Measurements from ENCODE around the gene MAPRE3. TPM values are rescaled to one million over a fixed set of nuclear protein-coding genes. Genes with fewer than 3 reads are reported as not detected.

MAPRE3 gene
- total RNA-seq, 1 experiment from 2014 or later: 11.6 TPM

DNA sequence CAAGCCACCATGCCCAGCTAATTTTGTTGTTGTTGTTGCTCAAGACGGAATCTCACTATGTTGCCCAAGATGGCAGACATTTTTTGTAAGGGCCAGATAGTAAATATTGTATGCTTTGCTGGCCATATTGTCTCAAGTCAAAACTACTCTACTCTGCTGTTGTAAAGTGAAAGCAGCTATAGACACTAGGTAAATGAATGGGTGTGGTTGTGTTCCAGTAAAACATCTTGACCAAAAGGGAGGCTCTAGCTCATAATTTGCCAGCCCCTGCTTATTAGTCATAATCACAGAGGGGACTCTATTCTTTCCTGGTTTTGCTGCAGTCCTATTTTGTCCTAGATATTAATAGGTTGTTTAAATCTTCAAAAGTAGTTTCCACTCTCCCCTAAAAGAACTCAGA is 24.5 kb downstream of the MAPRE3 start:
- POLR2A ChIA-PET: no interaction called here

DNA sequence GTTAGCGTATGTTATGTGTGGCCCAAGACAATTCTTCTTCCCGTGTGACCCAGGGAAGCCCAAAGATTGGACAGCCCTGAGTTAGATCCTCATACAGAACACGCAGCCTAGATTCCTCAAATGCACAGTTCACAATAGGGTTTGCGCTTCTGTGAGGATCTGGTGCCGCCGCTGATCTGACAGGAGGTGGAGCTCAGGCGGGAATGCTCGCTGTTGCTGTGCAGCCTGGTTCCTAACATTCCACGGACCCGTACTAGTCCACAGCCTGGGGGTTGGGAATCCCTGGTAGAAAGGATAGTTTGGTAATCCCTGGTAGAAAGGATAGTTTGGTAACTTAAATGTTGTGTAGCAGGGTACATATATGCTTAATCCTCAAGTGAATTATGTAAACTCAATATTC is 27.0 kb downstream of the MAPRE3 start:
- Histone ChIP-seq H3K4me1 (ENCODE audit: control insufficient read depth, insufficient read depth, low read length) (no peaks in the 10 kb centered on the region), H3K27ac (ENCODE audit: low read length) (no peak overlapping the region), H3K9me3 (ENCODE audit: control insufficient read depth, insufficient read depth, low read depth, low read length) (no peaks in the 10 kb centered on the region), H3K27me3 (ENCODE audit: control insufficient read depth, insufficient read depth, low read length) (no peaks in the 10 kb centered on the region), H3K36me3 (ENCODE audit: control insufficient read depth, insufficient read depth, low read length) (no peaks in the 10 kb centered on the region), H3K4me3 (ENCODE audit: low read depth in 2 of 2, low read length in 2 of 2) (no peak overlapping the region)
- in situ Hi-C loops (cut with HindIII; ENCODE audit: low pct_unique_long_range_greater_than_20kb, low sequenced_read_pairs): no loop called here
- ATAC-seq (no peak), DNase-seq (ENCODE audit: low read depth, low spot score) (no peak)
- BruUV-seq (replicated peaks): no TSS peak
- ChIA-PET POLR2A (interaction anchor here (0.6 kb wide), 1 partner anchor 223 kb away, joined by 3 read pairs; no protein-coding TSS in a partner anchor), CTCF (no interaction called here)
- TF ChIP-seq POLR2AphosphoS5 (IDR thresholded peaks at IDR 0.05; ENCODE audit: low read depth, low read length) (no peak), TCF7L2 (IDR thresholded peaks at IDR 0.05; ENCODE audit: low read depth, low read length) (no peak), SIN3A (IDR thresholded peaks at IDR 0.05; ENCODE audit: borderline replicate concordance, insufficient read depth, low read depth, low read length) (no peak)
- TF ChIP-seq, protein P1, sequence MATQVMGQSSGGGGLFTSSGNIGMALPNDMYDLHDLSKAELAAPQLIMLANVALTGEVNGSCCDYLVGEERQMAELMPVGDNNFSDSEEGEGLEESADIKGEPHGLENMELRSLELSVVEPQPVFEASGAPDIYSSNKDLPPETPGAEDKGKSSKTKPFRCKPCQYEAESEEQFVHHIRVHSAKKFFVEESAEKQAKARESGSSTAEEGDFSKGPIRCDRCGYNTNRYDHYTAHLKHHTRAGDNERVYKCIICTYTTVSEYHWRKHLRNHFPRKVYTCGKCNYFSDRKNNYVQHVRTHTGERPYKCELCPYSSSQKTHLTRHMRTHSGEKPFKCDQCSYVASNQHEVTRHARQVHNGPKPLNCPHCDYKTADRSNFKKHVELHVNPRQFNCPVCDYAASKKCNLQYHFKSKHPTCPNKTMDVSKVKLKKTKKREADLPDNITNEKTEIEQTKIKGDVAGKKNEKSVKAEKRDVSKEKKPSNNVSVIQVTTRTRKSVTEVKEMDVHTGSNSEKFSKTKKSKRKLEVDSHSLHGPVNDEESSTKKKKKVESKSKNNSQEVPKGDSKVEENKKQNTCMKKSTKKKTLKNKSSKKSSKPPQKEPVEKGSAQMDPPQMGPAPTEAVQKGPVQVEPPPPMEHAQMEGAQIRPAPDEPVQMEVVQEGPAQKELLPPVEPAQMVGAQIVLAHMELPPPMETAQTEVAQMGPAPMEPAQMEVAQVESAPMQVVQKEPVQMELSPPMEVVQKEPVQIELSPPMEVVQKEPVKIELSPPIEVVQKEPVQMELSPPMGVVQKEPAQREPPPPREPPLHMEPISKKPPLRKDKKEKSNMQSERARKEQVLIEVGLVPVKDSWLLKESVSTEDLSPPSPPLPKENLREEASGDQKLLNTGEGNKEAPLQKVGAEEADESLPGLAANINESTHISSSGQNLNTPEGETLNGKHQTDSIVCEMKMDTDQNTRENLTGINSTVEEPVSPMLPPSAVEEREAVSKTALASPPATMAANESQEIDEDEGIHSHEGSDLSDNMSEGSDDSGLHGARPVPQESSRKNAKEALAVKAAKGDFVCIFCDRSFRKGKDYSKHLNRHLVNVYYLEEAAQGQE (IDR thresholded peaks at IDR 0.05; ENCODE audit: insufficient read depth in 1 of 2, low read depth in 2 of 2, low read length in 1 of 2): no peak
- TF ChIP-seq, protein P2, sequence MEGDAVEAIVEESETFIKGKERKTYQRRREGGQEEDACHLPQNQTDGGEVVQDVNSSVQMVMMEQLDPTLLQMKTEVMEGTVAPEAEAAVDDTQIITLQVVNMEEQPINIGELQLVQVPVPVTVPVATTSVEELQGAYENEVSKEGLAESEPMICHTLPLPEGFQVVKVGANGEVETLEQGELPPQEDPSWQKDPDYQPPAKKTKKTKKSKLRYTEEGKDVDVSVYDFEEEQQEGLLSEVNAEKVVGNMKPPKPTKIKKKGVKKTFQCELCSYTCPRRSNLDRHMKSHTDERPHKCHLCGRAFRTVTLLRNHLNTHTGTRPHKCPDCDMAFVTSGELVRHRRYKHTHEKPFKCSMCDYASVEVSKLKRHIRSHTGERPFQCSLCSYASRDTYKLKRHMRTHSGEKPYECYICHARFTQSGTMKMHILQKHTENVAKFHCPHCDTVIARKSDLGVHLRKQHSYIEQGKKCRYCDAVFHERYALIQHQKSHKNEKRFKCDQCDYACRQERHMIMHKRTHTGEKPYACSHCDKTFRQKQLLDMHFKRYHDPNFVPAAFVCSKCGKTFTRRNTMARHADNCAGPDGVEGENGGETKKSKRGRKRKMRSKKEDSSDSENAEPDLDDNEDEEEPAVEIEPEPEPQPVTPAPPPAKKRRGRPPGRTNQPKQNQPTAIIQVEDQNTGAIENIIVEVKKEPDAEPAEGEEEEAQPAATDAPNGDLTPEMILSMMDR (IDR thresholded peaks at IDR 0.05): no peak
- intact Hi-C loops (cut with micrococcal nuclease; ENCODE audit: unreplicated experiment): no loop called here

More for the DNA sequence above, 24.5 kb downstream of the MAPRE3 start:
- Histone ChIP-seq H3K4me1 (ENCODE audit: control insufficient read depth, insufficient read depth, low read length) (no peaks in the 10 kb centered on the region), H3K27ac (ENCODE audit: low read length) (no peak overlapping the region), H3K4me3 (ENCODE audit: low read depth in 2 of 2, low read length in 2 of 2) (no peak overlapping the region), H3K27me3 (ENCODE audit: control insufficient read depth, insufficient read depth, low read length) (no peaks in the 10 kb centered on the region), H3K9me3 (ENCODE audit: control insufficient read depth, insufficient read depth, low read depth, low read length) (no peaks in the 10 kb centered on the region), H3K36me3 (ENCODE audit: control insufficient read depth, insufficient read depth, low read length) (no peaks in the 10 kb centered on the region)
- intact Hi-C loops (cut with micrococcal nuclease; ENCODE audit: unreplicated experiment) (no loop called here), in situ Hi-C loops (cut with HindIII; ENCODE audit: low pct_unique_long_range_greater_than_20kb, low sequenced_read_pairs) (no loop called here)
- TF ChIP-seq POLR2AphosphoS5 (IDR thresholded peaks at IDR 0.05; ENCODE audit: low read depth, low read length): no peak
- TF ChIP-seq, protein P2 (IDR thresholded peaks at IDR 0.05): no peak
- TF ChIP-seq SIN3A (IDR thresholded peaks at IDR 0.05; ENCODE audit: borderline replicate concordance, insufficient read depth, low read depth, low read length): no peak
- no peak for TF ChIP-seq TCF7L2 (IDR thresholded peaks at IDR 0.05; ENCODE audit: low read depth, low read length)
- TF ChIP-seq, protein P1 (IDR thresholded peaks at IDR 0.05; ENCODE audit: insufficient read depth in 1 of 2, low read depth in 2 of 2, low read length in 1 of 2): no peak
- CTCF ChIA-PET: interaction anchor here (0.6 kb wide), 2 partner anchors 22 to 97 kb away, joined by 3 to 4 read pairs; no protein-coding TSS in a partner anchor
- ATAC-seq (no peak), DNase-seq (ENCODE audit: low read depth, low spot score) (no peak)
- no TSS peak for BruUV-seq (replicated peaks)
